GM19025 (cell line): ENCODE measurements around the gene GLCCI1.
A peak's percentile ranks its signal among the peaks of the same experiment; 100 is the strongest.
"Not testable (repeated sequence)": the region's sequence is repeated elsewhere in the genome, so short reads cannot be mapped to it uniquely, and the experiment has no call there.

Source experiments
- ATAC-seq: cut with Tn5 transposase; IDR thresholded peaks from one replicate; pipeline ENCODE4 v1.9.1; 2021; ENCODE audit warnings: mild to moderate bottlenecking, low read depth, moderate library complexity; ENCODE audit not compliant: unreplicated experiment

GLCCI1 gene

GRCh38 chr7:8085420-8085819 is 116.8 kb downstream of the GLCCI1 start:
- no peak for ATAC-seq

GRCh38 chr7:8086239-8086638 is 117.6 kb downstream of the GLCCI1 start:
- ATAC-seq: no peak

DNA sequence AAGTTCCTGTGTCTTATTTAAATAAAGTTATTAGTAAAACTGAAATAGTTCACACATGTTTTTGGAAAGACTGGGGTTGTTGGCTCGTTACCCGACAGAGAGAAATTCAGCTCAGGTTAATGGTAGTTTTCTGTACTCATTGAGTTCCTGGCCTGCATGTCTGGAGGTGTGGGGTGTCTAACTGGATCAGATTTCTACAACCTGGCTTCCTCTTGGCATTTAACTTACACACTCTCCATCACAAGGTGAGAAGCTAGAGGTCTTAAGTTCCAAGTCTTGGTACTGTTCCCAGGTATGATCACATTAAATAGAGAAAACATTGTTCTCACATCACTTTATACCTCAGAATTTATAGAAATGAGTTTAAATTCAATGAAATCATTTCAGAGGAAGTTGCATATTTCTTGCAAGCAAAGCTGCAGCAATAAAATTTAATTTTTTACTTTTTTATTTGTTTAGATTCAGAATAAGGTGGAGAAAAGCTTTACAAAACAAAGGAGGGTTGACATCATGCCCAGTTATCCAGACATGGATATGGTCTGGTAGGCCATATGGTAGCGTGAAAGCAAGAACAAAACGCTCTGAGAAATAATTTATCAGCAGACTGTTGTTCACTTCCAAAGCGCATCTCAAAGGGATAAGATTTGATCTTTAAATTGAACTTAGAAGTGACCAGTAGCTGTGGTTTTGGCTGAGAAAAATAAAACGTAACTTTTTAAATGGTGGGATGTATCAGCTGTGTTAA is 120.6 kb downstream of the GLCCI1 start:
- ATAC-seq: no peak

GRCh38 chr7:8092140-8092539 is 123.5 kb downstream of the GLCCI1 start:
- ATAC-seq: no peak

DNA sequence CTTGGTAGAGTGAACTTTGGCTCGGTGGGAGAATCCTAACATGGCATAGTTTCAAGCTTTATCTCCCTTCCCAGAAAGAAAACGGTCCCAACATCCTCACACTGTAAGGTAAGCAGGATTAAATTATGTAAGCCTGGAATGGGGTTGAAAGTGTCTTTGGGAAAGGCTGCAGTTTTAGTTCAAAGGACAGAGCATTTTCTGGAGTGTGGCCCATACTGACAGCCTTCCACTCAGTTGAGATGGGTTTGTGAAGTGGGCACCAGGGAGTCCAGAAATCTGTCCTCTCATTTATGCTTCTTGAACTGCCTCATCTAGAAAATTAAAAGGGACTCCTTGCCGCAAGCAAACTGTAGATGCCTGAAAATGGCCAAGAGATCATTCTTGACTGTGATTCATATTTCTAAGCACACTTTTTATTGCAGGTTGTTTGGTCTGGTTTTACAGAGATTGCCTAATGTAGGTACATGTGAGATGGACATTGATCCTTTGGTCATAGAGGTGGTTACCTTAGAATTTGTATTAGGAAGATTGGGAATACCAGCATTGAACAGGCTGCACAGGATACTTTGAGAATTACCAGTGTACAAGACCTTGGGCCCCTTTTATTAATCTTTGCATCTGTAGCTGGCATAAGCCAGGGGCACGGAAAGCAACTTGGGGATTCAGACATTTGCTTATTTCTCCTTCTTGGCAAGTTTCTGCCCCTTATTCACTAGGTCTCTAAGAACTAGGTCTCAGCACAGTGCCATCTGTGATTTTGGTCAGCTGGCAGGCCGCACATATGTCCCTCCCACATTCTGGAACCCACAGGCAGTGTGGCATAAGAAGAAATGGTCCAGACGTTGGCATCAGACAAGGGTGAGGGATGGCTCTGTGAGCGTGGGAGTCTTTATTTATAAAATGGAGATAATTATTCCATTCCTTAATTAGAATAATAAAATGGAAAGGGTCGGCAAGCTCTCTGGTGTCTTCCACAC is 125.9 kb downstream of the GLCCI1 start:
- ATAC-seq: no peak

GRCh38 chr7:8101292-8101691 is 132.7 kb downstream of the GLCCI1 start:
- not testable (repeated sequence) for ATAC-seq

GRCh38 chr7:8103282-8103681 is 134.7 kb downstream of the GLCCI1 start:
- ATAC-seq: no peak

DNA sequence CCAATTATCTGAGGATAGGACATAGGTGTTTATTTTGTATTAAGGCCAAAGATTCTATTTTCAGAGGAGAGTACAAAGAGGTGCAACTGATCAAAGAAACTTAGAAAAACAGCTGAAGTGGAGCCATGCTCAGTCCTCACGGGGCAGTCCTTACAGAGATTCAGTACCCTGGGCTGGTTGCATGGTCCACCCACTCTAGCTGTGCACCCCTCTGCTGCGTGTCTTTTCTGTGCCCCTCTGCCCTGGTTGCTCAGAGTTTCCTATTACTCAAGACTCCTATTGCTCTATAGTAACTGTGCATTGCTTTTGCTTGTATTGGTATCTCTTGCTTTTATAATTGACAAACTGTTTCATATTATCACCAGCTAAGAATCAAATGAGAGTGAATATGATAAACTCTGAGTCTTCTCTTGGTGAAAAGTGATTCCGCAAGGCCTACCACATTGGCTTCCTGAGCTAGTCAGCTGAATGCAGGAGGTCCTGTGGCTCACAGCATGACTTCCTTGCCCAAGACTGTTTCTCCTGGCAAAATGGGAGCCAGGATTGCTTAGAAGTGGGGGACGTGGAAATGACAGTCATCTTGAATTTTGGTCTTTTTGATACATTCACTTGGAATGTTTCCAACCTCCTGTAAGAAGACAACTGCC is 137.0 kb downstream of the GLCCI1 start:
- no peak for ATAC-seq

DNA sequence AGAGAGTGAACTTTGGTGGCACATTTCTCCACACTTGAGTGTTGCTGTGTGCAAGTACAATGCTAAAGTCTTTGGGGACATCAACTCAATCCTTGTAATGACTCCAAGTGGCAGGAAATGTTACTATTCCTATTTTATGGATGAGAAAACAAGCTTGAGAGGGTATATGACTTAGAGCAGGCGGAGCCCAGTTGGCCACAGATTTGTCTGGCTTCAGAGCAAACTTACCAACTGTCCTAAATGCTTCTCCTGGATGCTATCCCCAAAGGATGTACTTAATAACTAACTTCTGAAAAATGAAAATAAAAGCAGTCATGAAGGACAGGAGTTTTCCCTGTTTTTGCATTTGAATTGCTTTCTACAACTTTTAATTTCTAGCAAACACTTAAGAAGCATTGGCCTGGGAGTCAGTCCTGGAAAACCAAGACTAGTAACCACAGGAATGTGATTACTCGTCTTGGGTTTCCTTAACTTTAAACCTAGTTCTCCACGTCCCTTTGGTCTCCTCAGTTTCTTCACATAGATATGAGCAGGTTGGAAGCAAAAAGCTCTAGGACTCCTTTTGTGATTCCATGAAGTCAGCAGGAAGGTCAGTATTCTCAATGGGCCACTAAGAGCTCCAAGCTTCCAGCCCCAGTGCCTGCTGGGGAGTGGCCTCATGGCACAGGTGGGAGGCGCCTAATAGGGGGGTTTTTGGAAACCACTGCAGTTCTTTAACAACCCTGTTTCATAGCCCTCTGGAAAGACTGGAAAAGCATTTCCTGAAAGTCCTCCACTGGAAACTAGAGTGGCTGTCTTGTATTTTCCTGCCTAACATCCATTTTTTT is 140.8 kb downstream of the GLCCI1 start:
- no peak for ATAC-seq

DNA sequence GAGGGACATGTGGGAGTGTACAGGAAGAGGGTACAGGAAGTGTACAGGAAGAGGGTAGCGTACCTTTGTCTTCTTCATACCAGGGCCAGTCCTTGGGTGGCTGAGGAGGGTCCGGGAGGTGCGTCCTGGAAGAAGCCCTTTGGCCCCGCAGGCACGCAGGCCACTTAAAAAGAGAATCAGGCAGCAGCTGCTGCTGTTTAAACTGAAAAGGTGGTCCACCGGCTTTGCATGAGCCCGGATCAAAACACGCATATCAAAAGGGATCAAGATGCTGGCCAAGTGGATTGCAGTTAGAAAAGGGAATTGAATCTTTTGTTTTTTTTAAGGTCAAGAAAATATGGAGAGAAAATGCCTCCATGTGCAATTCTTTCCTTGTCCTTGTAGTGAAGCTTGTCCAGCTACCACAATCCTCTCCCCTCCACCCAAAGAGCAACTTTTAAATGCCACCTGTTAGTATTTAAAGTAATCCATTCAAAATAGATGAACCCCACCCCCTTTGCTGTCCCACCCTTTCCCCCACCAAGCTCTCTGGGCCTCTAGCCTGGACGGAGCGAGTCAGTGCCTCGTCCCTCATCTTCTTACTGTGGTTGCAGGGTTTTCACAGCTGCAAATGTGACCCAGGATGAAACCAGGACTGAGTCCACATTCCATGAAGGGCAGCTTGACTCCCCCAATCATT is 142.8 kb downstream of the GLCCI1 start:
- ATAC-seq: no peak

DNA sequence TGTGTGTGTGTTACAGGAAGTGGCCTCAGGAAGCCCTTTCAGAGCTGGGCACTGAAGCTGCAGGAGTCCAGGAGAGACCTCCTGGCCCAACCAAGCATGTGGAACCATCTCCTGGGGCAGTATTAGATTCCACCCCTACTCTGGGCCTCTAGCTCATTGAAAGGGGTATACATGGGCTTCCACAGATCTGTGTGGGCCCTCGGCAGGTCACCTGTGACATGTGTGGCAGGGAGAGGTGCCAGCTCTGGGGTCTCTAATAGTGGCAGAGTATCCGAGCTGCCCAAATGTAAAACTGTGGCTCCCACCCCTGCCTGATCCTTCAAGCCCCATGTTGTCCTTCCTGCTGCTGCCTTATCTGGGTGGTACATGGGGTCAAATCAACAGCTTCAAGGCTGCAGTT is 144.1 kb downstream of the GLCCI1 start:
- ATAC-seq: no peak

GRCh38 chr7:8113184-8113583 is 144.6 kb downstream of the GLCCI1 start:
- no peak for ATAC-seq

DNA sequence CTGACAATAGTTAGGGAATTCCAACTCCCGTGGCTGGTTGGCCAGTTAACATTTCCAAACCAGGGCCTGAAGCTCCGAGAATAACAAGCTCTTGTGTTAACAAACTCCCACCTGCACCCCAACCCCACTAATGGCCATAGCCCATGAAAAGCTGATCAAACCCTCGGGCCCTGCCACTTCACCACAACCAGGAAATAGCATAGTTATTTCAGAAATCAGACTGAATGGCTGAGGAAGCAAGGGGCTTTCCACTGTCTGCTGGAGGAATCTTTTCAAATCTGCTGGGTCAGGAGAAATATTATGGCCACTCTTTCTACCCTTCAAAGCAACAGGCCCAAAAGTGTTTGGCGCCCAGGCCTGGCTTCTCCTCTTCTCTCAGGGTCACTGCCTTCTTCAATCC is 145.6 kb downstream of the GLCCI1 start:
- ATAC-seq: peak; percentile 26

GRCh38 chr7:8115547-8116402 is 147.2 kb downstream of the GLCCI1 start:
- peak; percentile 88 for ATAC-seq

GRCh38 chr7:8117195-8117594 is 148.6 kb downstream of the GLCCI1 start:
- no peak for ATAC-seq

- ATAC-seq: no peak
Measured at GRCh38 chr7:8119262-8119661, 150.7 kb downstream of the GLCCI1 start.

GRCh38 chr7:8120390-8121058 is 151.9 kb downstream of the GLCCI1 start:
- ATAC-seq: no peak

- no peak for ATAC-seq
Measured at GRCh38 chr7:8121243-8121642, 152.6 kb downstream of the GLCCI1 start.
